Measurements from ENCODE around the gene SPAG16. TPM values are rescaled to one million over a fixed set of nuclear protein-coding genes. Genes with fewer than 3 reads are reported as not detected.

SPAG16 gene
- total and polyA plus RNA-seq, 2 donors (not counting 1 experiment from before 2014, with no cell fraction given): 24.1 to 36.8 TPM

DNA sequence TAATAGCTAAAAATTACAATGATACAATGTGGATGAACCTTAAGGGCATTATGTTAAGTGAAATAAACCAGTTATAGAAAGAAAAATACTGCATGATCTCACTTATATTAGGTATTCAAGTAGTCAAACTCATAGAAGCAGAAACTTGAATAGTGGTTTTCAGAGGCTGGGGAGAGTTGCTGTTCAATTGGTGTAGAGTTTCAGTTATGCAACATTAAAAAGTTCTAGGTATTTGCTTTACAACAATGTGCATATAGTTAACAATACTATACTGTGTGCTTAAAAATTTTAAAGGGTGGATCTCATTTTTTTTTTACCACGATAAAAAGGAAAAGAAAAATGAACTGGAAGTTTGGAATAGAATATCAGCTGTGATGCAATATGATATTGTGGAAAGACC, 479.1 kb downstream of the SPAG16 start:
- Histone ChIP-seq H3K27ac (ENCODE audit: insufficient read depth, low read length) (no peak overlapping the region), H3K4me1 (ENCODE audit: control insufficient read depth, extremely low read depth, insufficient read depth, low read length) (no peaks in the 10 kb centered on the region), H3K4me2 (ENCODE audit: extremely low read depth, insufficient read depth, low read length) (no peak overlapping the region), H3K27me3 (ENCODE audit: control insufficient read depth, insufficient read depth, low read length) (no peaks in the 10 kb centered on the region), H2AFZ (ENCODE audit: low read length) (no peak overlapping the region), H3K79me2 (ENCODE audit: control insufficient read depth, insufficient read depth, low read length) (no peaks in the 10 kb centered on the region), H3K36me3 (ENCODE audit: control insufficient read depth, insufficient read depth, low read length) (no peaks in the 10 kb centered on the region), H3K9ac (ENCODE audit: insufficient read depth, low read length) (no peak overlapping the region), H4K20me1 (ENCODE audit: control insufficient read depth, extremely low read depth, insufficient read depth, low read length) (no peaks in the 10 kb centered on the region), H3K4me3 (replicated peaks in 1 of 4; ENCODE audit: control extremely low read depth in 1 of 4, insufficient read depth in 1 of 4, low read depth in 3 of 4, low read length in 4 of 4) (no peak overlapping the region), H3K9me3 (ENCODE audit: control insufficient read depth, insufficient read depth, low read depth, low read length) (no peaks in the 10 kb centered on the region)
- TF ChIP-seq, protein P1, sequence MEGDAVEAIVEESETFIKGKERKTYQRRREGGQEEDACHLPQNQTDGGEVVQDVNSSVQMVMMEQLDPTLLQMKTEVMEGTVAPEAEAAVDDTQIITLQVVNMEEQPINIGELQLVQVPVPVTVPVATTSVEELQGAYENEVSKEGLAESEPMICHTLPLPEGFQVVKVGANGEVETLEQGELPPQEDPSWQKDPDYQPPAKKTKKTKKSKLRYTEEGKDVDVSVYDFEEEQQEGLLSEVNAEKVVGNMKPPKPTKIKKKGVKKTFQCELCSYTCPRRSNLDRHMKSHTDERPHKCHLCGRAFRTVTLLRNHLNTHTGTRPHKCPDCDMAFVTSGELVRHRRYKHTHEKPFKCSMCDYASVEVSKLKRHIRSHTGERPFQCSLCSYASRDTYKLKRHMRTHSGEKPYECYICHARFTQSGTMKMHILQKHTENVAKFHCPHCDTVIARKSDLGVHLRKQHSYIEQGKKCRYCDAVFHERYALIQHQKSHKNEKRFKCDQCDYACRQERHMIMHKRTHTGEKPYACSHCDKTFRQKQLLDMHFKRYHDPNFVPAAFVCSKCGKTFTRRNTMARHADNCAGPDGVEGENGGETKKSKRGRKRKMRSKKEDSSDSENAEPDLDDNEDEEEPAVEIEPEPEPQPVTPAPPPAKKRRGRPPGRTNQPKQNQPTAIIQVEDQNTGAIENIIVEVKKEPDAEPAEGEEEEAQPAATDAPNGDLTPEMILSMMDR (conservative IDR thresholded peaks at IDR 0.05 in 1 of 2, IDR thresholded peaks at IDR 0.05 in 1 of 2; ENCODE audit: low read depth in 1 of 2, low read length in 2 of 2): no peak
- no peak for TF ChIP-seq EZH2 (IDR thresholded peaks at IDR 0.05; ENCODE audit: low read length, missing control alignments)
- DNase-seq (ENCODE audit: low read depth in 2 of 2): no peak

DNA sequence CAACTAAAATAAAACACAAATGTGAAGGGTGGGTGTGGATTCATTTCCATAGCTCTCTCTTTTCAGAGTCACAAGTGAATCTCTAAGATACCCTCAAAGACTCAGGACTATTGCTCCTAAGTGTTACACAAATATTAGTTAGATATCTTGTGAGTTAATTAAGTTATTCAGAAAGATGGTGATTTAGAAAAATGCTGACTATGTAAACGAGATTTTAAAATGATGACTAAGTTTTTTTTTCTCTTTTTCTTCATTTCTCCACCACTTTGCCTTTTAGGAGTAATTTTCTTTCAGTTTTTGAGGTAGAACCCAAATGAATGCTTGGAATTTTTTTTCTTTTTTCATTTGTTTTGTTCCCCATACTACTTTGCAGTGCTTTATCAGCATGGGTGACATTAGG, 479.7 kb downstream of the SPAG16 start:
- TF ChIP-seq, protein P1 (conservative IDR thresholded peaks at IDR 0.05 in 1 of 2, IDR thresholded peaks at IDR 0.05 in 1 of 2; ENCODE audit: low read depth in 1 of 2, low read length in 2 of 2): no peak
- no peak for TF ChIP-seq EZH2 (IDR thresholded peaks at IDR 0.05; ENCODE audit: low read length, missing control alignments)

GRCh38 chr2:213764849-213765248, 480.6 kb downstream of the SPAG16 start:
- TF ChIP-seq EZH2 (IDR thresholded peaks at IDR 0.05; ENCODE audit: low read length, missing control alignments): no peak
- TF ChIP-seq, protein P1 (conservative IDR thresholded peaks at IDR 0.05 in 1 of 2, IDR thresholded peaks at IDR 0.05 in 1 of 2; ENCODE audit: low read depth in 1 of 2, low read length in 2 of 2): no peak
- no peak overlapping the region for H2AFZ ChIP-seq (ENCODE audit: low read length)
- no peaks in the 10 kb centered on the region for H4K20me1 ChIP-seq (ENCODE audit: control insufficient read depth, extremely low read depth, insufficient read depth, low read length)
- H3K27ac ChIP-seq (ENCODE audit: insufficient read depth, low read length): no peak overlapping the region
- H3K9me3 ChIP-seq (ENCODE audit: control insufficient read depth, insufficient read depth, low read depth, low read length): no peaks in the 10 kb centered on the region
- H3K4me1 ChIP-seq (ENCODE audit: control insufficient read depth, extremely low read depth, insufficient read depth, low read length): no peaks in the 10 kb centered on the region
- DNase-seq (ENCODE audit: low read depth in 2 of 2): no peak
- H3K79me2 ChIP-seq (ENCODE audit: control insufficient read depth, insufficient read depth, low read length): no peaks in the 10 kb centered on the region
- no peaks in the 10 kb centered on the region for H3K36me3 ChIP-seq (ENCODE audit: control insufficient read depth, insufficient read depth, low read length)
- H3K4me3 ChIP-seq (replicated peaks in 1 of 4; ENCODE audit: control extremely low read depth in 1 of 4, insufficient read depth in 1 of 4, low read depth in 3 of 4, low read length in 4 of 4): no peak overlapping the region
- H3K9ac ChIP-seq (ENCODE audit: insufficient read depth, low read length): no peak overlapping the region
- H3K4me2 ChIP-seq (ENCODE audit: extremely low read depth, insufficient read depth, low read length): no peak overlapping the region
- no peaks in the 10 kb centered on the region for H3K27me3 ChIP-seq (ENCODE audit: control insufficient read depth, insufficient read depth, low read length)

More for the DNA sequence above, 479.7 kb downstream of the SPAG16 start:
- H4K20me1 ChIP-seq (ENCODE audit: control insufficient read depth, extremely low read depth, insufficient read depth, low read length): no peaks in the 10 kb centered on the region
- H3K27me3 ChIP-seq (ENCODE audit: control insufficient read depth, insufficient read depth, low read length): no peaks in the 10 kb centered on the region
- H3K4me3 ChIP-seq (replicated peaks in 1 of 4; ENCODE audit: control extremely low read depth in 1 of 4, insufficient read depth in 1 of 4, low read depth in 3 of 4, low read length in 4 of 4): no peak overlapping the region
- H3K4me1 ChIP-seq (ENCODE audit: control insufficient read depth, extremely low read depth, insufficient read depth, low read length): no peaks in the 10 kb centered on the region
- no peak overlapping the region for H3K4me2 ChIP-seq (ENCODE audit: extremely low read depth, insufficient read depth, low read length)
- no peaks in the 10 kb centered on the region for H3K9me3 ChIP-seq (ENCODE audit: control insufficient read depth, insufficient read depth, low read depth, low read length)
- H3K27ac ChIP-seq (ENCODE audit: insufficient read depth, low read length): no peak overlapping the region
- no peak for DNase-seq (ENCODE audit: low read depth in 2 of 2)
- no peaks in the 10 kb centered on the region for H3K79me2 ChIP-seq (ENCODE audit: control insufficient read depth, insufficient read depth, low read length)
- H2AFZ ChIP-seq (ENCODE audit: low read length): no peak overlapping the region
- H3K36me3 ChIP-seq (ENCODE audit: control insufficient read depth, insufficient read depth, low read length): no peaks in the 10 kb centered on the region
- no peak overlapping the region for H3K9ac ChIP-seq (ENCODE audit: insufficient read depth, low read length)

All from fibroblast of lung (primary cell).